Measurements from ENCODE around the gene ARMC9.

The ARMC9 gene, protein sequence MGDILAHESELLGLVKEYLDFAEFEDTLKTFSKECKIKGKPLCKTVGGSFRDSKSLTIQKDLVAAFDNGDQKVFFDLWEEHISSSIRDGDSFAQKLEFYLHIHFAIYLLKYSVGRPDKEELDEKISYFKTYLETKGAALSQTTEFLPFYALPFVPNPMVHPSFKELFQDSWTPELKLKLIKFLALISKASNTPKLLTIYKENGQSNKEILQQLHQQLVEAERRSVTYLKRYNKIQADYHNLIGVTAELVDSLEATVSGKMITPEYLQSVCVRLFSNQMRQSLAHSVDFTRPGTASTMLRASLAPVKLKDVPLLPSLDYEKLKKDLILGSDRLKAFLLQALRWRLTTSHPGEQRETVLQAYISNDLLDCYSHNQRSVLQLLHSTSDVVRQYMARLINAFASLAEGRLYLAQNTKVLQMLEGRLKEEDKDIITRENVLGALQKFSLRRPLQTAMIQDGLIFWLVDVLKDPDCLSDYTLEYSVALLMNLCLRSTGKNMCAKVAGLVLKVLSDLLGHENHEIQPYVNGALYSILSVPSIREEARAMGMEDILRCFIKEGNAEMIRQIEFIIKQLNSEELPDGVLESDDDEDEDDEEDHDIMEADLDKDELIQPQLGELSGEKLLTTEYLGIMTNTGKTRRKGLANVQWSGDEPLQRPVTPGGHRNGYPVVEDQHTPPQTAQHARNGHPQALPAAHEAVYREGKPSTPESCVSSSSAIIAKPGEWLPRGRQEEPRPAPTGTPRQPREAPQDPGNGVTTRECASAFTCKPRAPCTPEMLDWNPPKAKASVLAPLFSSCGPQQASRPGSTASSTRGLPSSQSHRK

DNA sequence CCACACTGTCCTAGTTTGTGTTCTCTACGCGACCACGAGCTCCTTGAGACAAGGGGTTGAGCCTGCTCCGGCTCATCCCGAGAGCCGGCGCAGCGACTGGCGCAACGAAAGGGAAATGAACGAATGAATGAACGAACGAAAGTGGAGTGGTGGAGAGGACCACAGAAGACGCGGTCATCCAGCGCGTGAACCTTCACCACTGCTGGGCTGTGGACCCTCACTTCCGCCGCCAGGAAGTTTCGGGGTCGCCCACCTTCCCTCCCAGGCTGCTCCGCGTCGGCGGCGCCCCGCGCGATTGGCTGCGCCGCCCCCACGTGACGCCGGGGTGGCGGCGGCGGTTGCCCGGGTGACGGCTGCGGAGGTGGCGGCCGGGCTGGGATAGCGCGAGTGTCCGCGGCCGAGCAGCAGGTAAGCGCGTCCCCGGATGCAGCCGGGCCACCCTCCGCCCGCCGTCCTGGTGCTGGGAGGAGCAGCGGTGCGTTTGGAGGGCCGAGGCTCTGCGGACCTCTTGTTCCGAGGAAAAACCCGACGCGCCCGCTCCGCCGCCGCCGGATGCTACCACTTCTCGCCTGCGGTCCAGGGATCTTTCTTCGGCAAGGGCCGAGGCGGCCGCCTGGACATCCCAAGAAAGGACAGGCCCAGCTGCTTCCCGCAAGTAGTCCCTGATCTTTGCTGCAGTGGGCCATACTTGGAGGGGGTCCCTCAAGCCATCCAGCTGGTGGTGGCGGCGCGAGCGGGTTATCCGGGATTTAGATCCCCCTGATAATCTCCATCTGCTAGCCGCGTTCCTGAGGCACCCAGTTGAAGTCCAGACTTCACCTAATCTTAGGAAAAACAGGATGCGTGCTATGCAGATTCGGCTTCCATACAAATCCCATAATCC is at the start of gene ARMC9:
Gene ARMC9, plus strand, starts transcription at position 341 of the 883 bp plus-strand sequence. CDS start 7,608 bp downstream, outside the sequence.
- peak within 1 kb of the TSS; percentile 63 for H3K4me3 ChIP-seq (ENCODE audit: control insufficient read depth, low read depth, low read length)
- TF ChIP-seq, protein P1, sequence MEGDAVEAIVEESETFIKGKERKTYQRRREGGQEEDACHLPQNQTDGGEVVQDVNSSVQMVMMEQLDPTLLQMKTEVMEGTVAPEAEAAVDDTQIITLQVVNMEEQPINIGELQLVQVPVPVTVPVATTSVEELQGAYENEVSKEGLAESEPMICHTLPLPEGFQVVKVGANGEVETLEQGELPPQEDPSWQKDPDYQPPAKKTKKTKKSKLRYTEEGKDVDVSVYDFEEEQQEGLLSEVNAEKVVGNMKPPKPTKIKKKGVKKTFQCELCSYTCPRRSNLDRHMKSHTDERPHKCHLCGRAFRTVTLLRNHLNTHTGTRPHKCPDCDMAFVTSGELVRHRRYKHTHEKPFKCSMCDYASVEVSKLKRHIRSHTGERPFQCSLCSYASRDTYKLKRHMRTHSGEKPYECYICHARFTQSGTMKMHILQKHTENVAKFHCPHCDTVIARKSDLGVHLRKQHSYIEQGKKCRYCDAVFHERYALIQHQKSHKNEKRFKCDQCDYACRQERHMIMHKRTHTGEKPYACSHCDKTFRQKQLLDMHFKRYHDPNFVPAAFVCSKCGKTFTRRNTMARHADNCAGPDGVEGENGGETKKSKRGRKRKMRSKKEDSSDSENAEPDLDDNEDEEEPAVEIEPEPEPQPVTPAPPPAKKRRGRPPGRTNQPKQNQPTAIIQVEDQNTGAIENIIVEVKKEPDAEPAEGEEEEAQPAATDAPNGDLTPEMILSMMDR (IDR thresholded peaks at IDR 0.05; ENCODE audit: control insufficient read depth, insufficient read depth, low read depth, low read length, missing control alignments) = no peak
- no peak for DNase-seq (ENCODE audit: low read depth)

DNA sequence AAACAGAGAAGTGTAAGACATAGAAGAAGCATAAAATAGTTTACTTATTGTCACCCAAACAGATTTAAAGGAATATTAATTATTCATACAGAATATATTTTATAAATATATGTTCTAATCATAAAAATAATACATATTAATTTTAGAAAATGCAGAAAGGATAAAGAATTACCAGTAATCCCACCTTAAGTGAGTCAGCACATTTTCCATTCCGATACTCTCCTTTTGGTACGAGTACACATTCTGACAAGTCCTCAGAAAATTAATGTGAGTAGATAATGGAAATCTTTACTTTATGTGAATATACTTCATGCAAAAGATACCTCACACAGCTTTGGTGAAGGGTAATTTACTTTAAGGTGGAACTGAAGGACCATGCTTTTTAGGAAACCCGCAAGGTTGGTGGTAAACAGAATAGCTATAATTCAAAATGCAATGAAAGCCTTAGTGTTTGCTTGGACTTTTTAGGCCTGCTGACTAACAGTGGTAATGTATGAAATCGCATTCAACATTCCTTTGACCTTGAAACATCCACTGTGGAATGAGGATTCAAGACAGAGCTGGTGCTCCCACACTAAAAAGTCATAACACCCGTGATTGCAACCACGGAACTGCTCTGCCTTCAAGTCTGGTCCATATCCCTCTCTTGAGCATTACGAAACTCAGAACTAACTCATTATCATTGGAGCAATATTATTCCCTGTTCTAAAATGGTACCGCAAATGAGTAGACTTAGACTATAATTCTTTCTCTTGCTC is 45.5 kb upstream of the ARMC9 start:
- no peak overlapping the region for H3K4me3 ChIP-seq (ENCODE audit: control insufficient read depth, low read depth, low read length)
- TF ChIP-seq, protein P1 (IDR thresholded peaks at IDR 0.05; ENCODE audit: control insufficient read depth, insufficient read depth, low read depth, low read length, missing control alignments) = no peak
- peak; percentile 46 for DNase-seq (ENCODE audit: low read depth)

DNA sequence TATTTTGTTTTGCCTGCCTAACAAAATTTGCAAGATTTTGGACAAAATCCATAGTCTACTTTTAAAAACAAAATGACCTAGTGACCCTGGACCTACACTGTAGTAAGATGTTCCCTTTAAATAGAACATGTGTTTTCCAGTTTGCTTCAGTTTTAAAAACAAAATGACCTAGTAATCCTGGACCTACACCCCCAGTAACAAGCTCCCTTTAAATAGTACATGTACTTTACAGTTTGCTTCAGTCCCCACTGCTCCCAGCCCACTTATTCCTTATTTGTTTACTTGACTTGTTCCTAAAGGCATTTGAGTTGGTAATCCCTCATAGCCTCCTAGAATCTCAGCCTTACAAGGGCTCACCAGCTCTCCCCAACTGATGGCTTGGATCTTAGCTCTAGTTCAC is 39.1 kb upstream of the ARMC9 start:
- DNase-seq (ENCODE audit: low read depth) = no peak
- TF ChIP-seq, protein P1 (IDR thresholded peaks at IDR 0.05; ENCODE audit: control insufficient read depth, insufficient read depth, low read depth, low read length, missing control alignments) = no peak
- no peak overlapping the region for H3K4me3 ChIP-seq (ENCODE audit: control insufficient read depth, low read depth, low read length)

DNA sequence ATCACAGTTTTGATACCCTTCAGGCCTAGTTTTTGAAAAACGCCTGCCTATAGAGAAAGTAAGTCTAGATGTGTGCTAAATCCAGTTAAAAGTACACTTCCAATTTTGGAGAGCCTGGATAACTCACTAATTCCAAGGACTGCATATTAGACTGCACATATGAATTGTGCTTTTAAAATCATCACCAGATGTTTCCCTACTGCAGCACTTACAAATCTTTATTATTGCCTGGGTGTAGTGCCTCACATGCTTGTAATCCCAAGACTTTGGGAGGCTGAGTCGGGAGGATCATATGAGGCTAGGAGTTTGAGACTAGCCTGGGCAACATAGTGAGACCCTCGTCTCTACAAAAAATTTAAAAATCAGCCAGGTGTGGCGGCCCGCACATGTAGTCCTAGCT is 37.7 kb upstream of the ARMC9 start:
- DNase-seq (ENCODE audit: low read depth) = no peak
- no peak overlapping the region for H3K4me3 ChIP-seq (ENCODE audit: control insufficient read depth, low read depth, low read length)
- TF ChIP-seq, protein P1 (IDR thresholded peaks at IDR 0.05; ENCODE audit: control insufficient read depth, insufficient read depth, low read depth, low read length, missing control alignments) = no peak

DNA sequence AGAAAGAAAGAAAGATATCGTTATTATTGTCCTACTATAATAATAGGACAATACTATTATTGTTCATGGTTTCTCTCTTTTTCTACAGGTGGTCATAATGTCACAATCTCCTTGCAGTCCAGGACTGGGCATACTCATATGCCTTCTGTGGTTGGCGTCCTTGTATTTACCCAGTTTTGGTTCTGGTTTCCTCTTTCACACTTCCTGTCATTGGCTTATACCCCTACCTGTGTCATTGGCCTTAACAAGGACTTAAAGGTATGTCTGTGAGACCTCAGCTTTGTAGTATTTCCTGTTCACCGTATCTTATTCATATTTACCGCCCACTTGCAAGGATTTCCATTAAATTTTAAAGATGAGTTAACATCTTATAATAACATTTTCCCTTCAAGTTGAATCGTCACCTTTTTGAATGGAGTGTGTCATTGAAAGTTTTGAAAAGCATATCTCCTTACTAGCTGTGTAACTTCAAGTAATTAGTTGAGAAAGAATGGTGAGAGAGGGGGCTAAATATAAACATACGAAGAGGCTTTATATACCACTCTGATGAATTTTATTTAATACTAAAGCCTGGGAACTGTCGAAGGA is 37.1 kb upstream of the ARMC9 start:
- DNase-seq (ENCODE audit: low read depth) = no peak
- H3K4me3 ChIP-seq (ENCODE audit: control insufficient read depth, low read depth, low read length) = no peak overlapping the region
- TF ChIP-seq, protein P1 (IDR thresholded peaks at IDR 0.05; ENCODE audit: control insufficient read depth, insufficient read depth, low read depth, low read length, missing control alignments) = no peak
